ENCODE measurements around the gene SUPT7L. TPM values are rescaled to one million over a fixed set of nuclear protein-coding genes. Genes with fewer than 3 reads are reported as not detected.

SUPT7L gene
- total and polyA plus RNA-seq, 2 of the 13 experiments (the other 11 are each of a cell fraction or from before 2014, with no cell fraction given) = 32.9 to 77.5 TPM

- no peak for TF ChIP-seq CREB3 (CRISPR knock-in tag; IDR thresholded peaks at IDR 0.05)
- TF ChIP-seq MXD4 (CRISPR knock-in tag; IDR thresholded peaks at IDR 0.05) = peak; percentile 28; the same call in 1 of the 2 replicates
- peak; percentile 53; the same call in 1 of the 2 replicates for TF ChIP-seq EHMT2 (IDR thresholded peaks at IDR 0.05; ENCODE audit: borderline replicate concordance, low read depth, low read length)
- no peak for TF ChIP-seq RARA (CRISPR knock-in tag; IDR thresholded peaks at IDR 0.05)
- TF ChIP-seq ZNF350 (CRISPR knock-in tag; IDR thresholded peaks at IDR 0.05; ENCODE audit: borderline replicate concordance, low read depth) = no peak
- no peak for TF ChIP-seq TCF12 (IDR thresholded peaks at IDR 0.05)
- no peak for TF ChIP-seq TCF12 (CRISPR knock-in tag; IDR thresholded peaks at IDR 0.05)
- peak; percentile 14; the same call in 1 of the 2 replicates for TF ChIP-seq HNF4G (IDR thresholded peaks at IDR 0.05; ENCODE audit: borderline replicate concordance, low read depth, low read length)
- TF ChIP-seq HNF4G (CRISPR knock-in tag; IDR thresholded peaks at IDR 0.05; ENCODE audit: borderline replicate concordance, low read depth) = no peak
- TF ChIP-seq ZNF724P (CRISPR knock-in tag; IDR thresholded peaks at IDR 0.05; ENCODE audit: borderline replicate concordance) = no peak
- no peak for TF ChIP-seq ZNF136 (CRISPR knock-in tag; IDR thresholded peaks at IDR 0.05; ENCODE audit: low read depth)
- no peak for TF ChIP-seq CENPBD1 (CRISPR knock-in tag; IDR thresholded peaks at IDR 0.05; ENCODE audit: borderline replicate concordance, low read depth)
- no peak for TF ChIP-seq CSRNP2 (CRISPR knock-in tag; conservative IDR thresholded peaks at IDR 0.05; ENCODE audit: low read depth)
- peak; percentile 34; the same call in 1 of the 2 replicates for TF ChIP-seq HNF1B (CRISPR knock-in tag; IDR thresholded peaks at IDR 0.05)
- 0 out of 2 replicates have a peak, but pooled peaks have one; percentile 16 for TF ChIP-seq ZNF614 (CRISPR knock-in tag; IDR thresholded peaks at IDR 0.05; ENCODE audit: borderline replicate concordance)
- no peak for TF ChIP-seq SIN3A (IDR thresholded peaks at IDR 0.05; ENCODE audit: borderline replicate concordance, low read depth, low read length)
- TF ChIP-seq STAT6 (CRISPR knock-in tag; IDR thresholded peaks at IDR 0.05; ENCODE audit: borderline replicate concordance) = no peak
- TF ChIP-seq MXD1 (CRISPR knock-in tag; IDR thresholded peaks at IDR 0.05) = no peak
- no peak for TF ChIP-seq ZNF83 (CRISPR knock-in tag; IDR thresholded peaks at IDR 0.05; ENCODE audit: borderline replicate concordance)
Observed at GRCh38 chr2:27683390-27684071, 20.1 kb upstream of the SUPT7L start (continued).
